Stomach (tissue), 4 donors: ENCODE results near the gene HDHD2.

Source experiments
- EP300 ChIP-seq: sonication (generic); formaldehyde crosslinking; IDR thresholded peaks from one replicate; pipeline ENCODE4 v1.6.1; 2017; ENCODE audit warnings: antibody characterized with exemption
- TF ChIP-seq, protein P1 (sequence below), 7 experiments: fragments of 450-650 bp in 4 of 7; fragments of 200-600 bp in 3 of 7; sonication (generic) in 3 of 7; IDR thresholded peaks; one replicate each; pipeline ENCODE4 v1.5.1; 2016 to 2019; ENCODE audit warnings: antibody characterized with exemption in 7 of 7, control low read depth in 2 of 7, mild to moderate bottlenecking in 1 of 7

DNA sequence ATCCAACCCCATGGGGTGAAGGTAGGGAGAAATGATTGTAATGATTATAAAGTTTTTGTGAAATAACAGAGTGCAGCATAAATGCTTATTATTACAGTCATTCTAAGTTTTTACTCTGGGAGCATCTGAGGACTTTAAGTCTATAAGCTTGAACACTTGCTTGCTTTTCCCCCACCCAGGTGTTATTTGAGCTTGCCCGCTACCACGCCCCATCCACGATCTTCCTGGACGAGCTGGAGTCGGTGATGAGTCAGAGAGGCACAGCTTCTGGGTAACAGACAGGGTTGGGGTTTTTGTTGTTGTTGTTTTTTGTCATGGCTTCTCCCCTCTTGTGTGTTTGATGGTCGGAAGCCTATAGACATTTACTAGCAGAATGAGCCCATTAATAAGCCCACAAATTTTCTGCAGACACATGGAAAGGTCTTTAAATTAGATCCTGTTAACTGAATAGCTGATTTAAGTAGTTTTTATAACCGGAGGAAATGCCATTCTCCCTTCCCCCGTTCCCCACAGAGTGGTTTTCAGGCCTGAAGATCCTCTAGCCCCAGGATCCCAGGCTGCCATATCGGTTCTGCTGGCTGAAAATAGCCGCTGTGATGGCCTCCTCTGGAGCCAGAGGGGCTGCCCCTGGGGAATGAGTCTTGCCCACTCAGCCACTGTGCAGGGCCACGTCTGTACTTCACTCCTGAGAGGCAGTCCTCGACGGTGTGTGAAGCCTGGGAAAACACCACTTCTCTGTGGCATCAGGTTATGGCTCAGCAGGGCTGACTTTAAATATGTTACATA, 75.0 kb downstream of the HDHD2 start:
- TF ChIP-seq, protein P1, sequence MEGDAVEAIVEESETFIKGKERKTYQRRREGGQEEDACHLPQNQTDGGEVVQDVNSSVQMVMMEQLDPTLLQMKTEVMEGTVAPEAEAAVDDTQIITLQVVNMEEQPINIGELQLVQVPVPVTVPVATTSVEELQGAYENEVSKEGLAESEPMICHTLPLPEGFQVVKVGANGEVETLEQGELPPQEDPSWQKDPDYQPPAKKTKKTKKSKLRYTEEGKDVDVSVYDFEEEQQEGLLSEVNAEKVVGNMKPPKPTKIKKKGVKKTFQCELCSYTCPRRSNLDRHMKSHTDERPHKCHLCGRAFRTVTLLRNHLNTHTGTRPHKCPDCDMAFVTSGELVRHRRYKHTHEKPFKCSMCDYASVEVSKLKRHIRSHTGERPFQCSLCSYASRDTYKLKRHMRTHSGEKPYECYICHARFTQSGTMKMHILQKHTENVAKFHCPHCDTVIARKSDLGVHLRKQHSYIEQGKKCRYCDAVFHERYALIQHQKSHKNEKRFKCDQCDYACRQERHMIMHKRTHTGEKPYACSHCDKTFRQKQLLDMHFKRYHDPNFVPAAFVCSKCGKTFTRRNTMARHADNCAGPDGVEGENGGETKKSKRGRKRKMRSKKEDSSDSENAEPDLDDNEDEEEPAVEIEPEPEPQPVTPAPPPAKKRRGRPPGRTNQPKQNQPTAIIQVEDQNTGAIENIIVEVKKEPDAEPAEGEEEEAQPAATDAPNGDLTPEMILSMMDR (IDR thresholded peaks at IDR 0.05): no peak
- no peak for TF ChIP-seq EP300
